Measurements from ENCODE around the gene EVA1A.

- TF ChIP-seq CTCF (IDR thresholded peaks at IDR 0.05 in 4 of 5, conservative IDR thresholded peaks at IDR 0.05 in 1 of 5) (no peak), POLR2A (IDR thresholded peaks at IDR 0.05) (no peak)
Measured at GRCh38 chr2:75564713-75565359, 4.1 kb upstream of the EVA1A start.
